HG02623 (cell line): Measurements from ENCODE around the gene TEX13B.

Experiments
- ATAC-seq: cut with Tn5 transposase; IDR thresholded peaks from one replicate; pipeline ENCODE4 v1.9.1; 2021; ENCODE audit warnings: moderate library complexity; ENCODE audit not compliant: unreplicated experiment

Gene TEX13B

GRCh38 chrX:107940095-107940494, 42.1 kb downstream of the TEX13B start:
- no peak for ATAC-seq

GRCh38 chrX:107936434-107936730, 45.8 kb downstream of the TEX13B start:
- ATAC-seq: no peak

- no peak for ATAC-seq
Measured at GRCh38 chrX:107935664-107936433, 46.3 kb downstream of the TEX13B start.

- ATAC-seq: no peak
Measured at GRCh38 chrX:107935200-107935599, 47.0 kb downstream of the TEX13B start.

- no peak for ATAC-seq
Measured at GRCh38 chrX:107934262-107934661, 47.9 kb downstream of the TEX13B start.
